BE2C (cell line): ENCODE results near the gene ETS2.

Experiments
- DNase-seq: peaks from one replicate; pipeline ENCODE4 v3.0.0-alpha.2; 2020
- H3K27me3 ChIP-seq: fragments of 250-450 bp; sonication (Bioruptor Pico); 2 replicates; pipeline ENCODE4 v1.5.1; 2020; ENCODE audit warnings: mild to moderate bottlenecking
- H3K36me3 ChIP-seq: fragments of 250-450 bp; sonication (Bioruptor Pico); 2 replicates; pipeline ENCODE4 v1.5.1; 2020; ENCODE audit warnings: mild to moderate bottlenecking
- H3K4me1 ChIP-seq: fragments of 250-450 bp; sonication (Bioruptor Pico); 2 replicates; pipeline ENCODE4 v1.5.1; 2020
- H3K4me3 ChIP-seq: 2 replicates; pipeline ENCODE4 v1.5.1; 2011; ENCODE audit warnings: low read depth, low read length
- H3K9me3 ChIP-seq: fragments of 250-450 bp; sonication (Bioruptor Pico); 2 replicates; pipeline ENCODE4 v1.5.1; 2020
- CTCF ChIP-seq: IDR thresholded peaks from 2 replicates; pipeline ENCODE4 v1.5.1; 2012; ENCODE audit warnings: mild to moderate bottlenecking, low read depth, low read length

The ETS2 gene

GRCh38 chr21:38853421-38853919, 47.7 kb downstream of the ETS2 start:
- no peaks in the 10 kb centered on the region for H3K36me3 ChIP-seq
- H3K9me3 ChIP-seq = no peaks in the 10 kb centered on the region
- DNase-seq = peak; percentile 89
- no peaks in the 10 kb centered on the region for H3K27me3 ChIP-seq
- no peak overlapping the region for H3K4me3 ChIP-seq
- TF ChIP-seq CTCF = no peak
- peaks cover 18% of the 10 kb centered on the region for H3K4me1 ChIP-seq

- Histone ChIP-seq H3K27me3 (no peaks in the 10 kb centered on the region), H3K4me3 (no peak overlapping the region), H3K36me3 (no peaks in the 10 kb centered on the region), H3K4me1 (peaks cover 25% of the 10 kb centered on the region), H3K9me3 (no peaks in the 10 kb centered on the region)
- DNase-seq = no peak
- TF ChIP-seq CTCF = no peak
These were observed 51.6 kb downstream of the ETS2 start for GRCh38 chr21:38857152-38857825.

GRCh38 chr21:38858026-38858811, 52.5 kb downstream of the ETS2 start:
- Histone ChIP-seq H3K36me3 (no peaks in the 10 kb centered on the region), H3K4me3 (no peak overlapping the region), H3K9me3 (no peaks in the 10 kb centered on the region), H3K27me3 (no peaks in the 10 kb centered on the region), H3K4me1 (peaks cover 21% of the 10 kb centered on the region)
- no peak for DNase-seq
- no peak for TF ChIP-seq CTCF

- no peak for DNase-seq
- TF ChIP-seq CTCF = no peak
- no peaks in the 10 kb centered on the region for H3K27me3 ChIP-seq
- no peak overlapping the region for H3K4me3 ChIP-seq
- H3K4me1 ChIP-seq = peaks cover 15% of the 10 kb centered on the region
- no peaks in the 10 kb centered on the region for H3K36me3 ChIP-seq
- H3K9me3 ChIP-seq = no peaks in the 10 kb centered on the region
These were observed 53.1 kb downstream of the ETS2 start for GRCh38 chr21:38858812-38859205.

GRCh38 chr21:38859852-38860251, 54.1 kb downstream of the ETS2 start:
- H3K27me3 ChIP-seq = no peaks in the 10 kb centered on the region
- peaks cover 11% of the 10 kb centered on the region for H3K4me1 ChIP-seq
- DNase-seq = no peak
- no peaks in the 10 kb centered on the region for H3K9me3 ChIP-seq
- no peaks in the 10 kb centered on the region for H3K36me3 ChIP-seq
- no peak overlapping the region for H3K4me3 ChIP-seq
- no peak for TF ChIP-seq CTCF

- peaks cover 11% of the 10 kb centered on the region for H3K4me1 ChIP-seq
- H3K27me3 ChIP-seq = no peaks in the 10 kb centered on the region
- TF ChIP-seq CTCF = no peak
- no peaks in the 10 kb centered on the region for H3K9me3 ChIP-seq
- H3K4me3 ChIP-seq = no peak overlapping the region
- H3K36me3 ChIP-seq = no peaks in the 10 kb centered on the region
- DNase-seq = peak; percentile 74
These were observed 55.3 kb downstream of the ETS2 start for GRCh38 chr21:38861056-38861455.
